GM18951 (cell line): ENCODE results near the gene KRT35.

Experiments
- POLR2A ChIP-seq: IDR thresholded peaks from 4 replicates; pipeline ENCODE4 v1.6.1; 2011; ENCODE audit warnings: mild to moderate bottlenecking; ENCODE audit not compliant: insufficient read length, insufficient read depth; ENCODE audit errors: extremely low read depth
- in situ Hi-C: fragments of 300-500 bp; cut with MboI; formaldehyde crosslinking; loops from one replicate; pipeline ENCODE4 v1.12.0; 2022; ENCODE audit warnings: low sequenced_read_pairs, mixed read lengths, inconsistent platforms; ENCODE audit not compliant: unreplicated experiment

The KRT35 gene

GRCh38 chr17:41481036-41481435, at the start of gene KRT35:
TSS of gene KRT35 (minus strand) at chr17:41481151. CDS start at chr17:41481097, 54 bp downstream.
- TF ChIP-seq POLR2A = no peak
- in situ Hi-C loops = no loop called here

GRCh38 chr17:41530062-41531048, 49.4 kb upstream of the KRT35 start:
- no peak for TF ChIP-seq POLR2A
- in situ Hi-C loops = no loop called here

GRCh38 chr17:41529491-41529915, 48.6 kb upstream of the KRT35 start:
- no peak for TF ChIP-seq POLR2A
- in situ Hi-C loops = no loop called here

GRCh38 chr17:41528959-41529353, 48.0 kb upstream of the KRT35 start:
- TF ChIP-seq POLR2A = no peak
- in situ Hi-C loops = no loop called here

GRCh38 chr17:41527063-41528023, 46.4 kb upstream of the KRT35 start:
- in situ Hi-C loops = no loop called here
- TF ChIP-seq POLR2A = no peak

- TF ChIP-seq POLR2A = no peak
- in situ Hi-C loops = no loop called here
Measured at GRCh38 chr17:41524261-41524660, 43.3 kb upstream of the KRT35 start.

GRCh38 chr17:41523787-41524186, 42.8 kb upstream of the KRT35 start:
- in situ Hi-C loops = no loop called here
- no peak for TF ChIP-seq POLR2A

- in situ Hi-C loops = no loop called here
- TF ChIP-seq POLR2A = no peak
Measured at GRCh38 chr17:41523225-41523593, 42.3 kb upstream of the KRT35 start.

GRCh38 chr17:41522301-41523224, 41.6 kb upstream of the KRT35 start:
- TF ChIP-seq POLR2A = no peak
- in situ Hi-C loops = no loop called here

- in situ Hi-C loops = no loop called here
- no peak for TF ChIP-seq POLR2A
Measured at GRCh38 chr17:41521574-41522261, 40.8 kb upstream of the KRT35 start.

GRCh38 chr17:41520821-41521521, 40.0 kb upstream of the KRT35 start:
- TF ChIP-seq POLR2A = no peak
- in situ Hi-C loops = no loop called here
